Measurements from ENCODE around the gene RPRD1B.

DNA sequence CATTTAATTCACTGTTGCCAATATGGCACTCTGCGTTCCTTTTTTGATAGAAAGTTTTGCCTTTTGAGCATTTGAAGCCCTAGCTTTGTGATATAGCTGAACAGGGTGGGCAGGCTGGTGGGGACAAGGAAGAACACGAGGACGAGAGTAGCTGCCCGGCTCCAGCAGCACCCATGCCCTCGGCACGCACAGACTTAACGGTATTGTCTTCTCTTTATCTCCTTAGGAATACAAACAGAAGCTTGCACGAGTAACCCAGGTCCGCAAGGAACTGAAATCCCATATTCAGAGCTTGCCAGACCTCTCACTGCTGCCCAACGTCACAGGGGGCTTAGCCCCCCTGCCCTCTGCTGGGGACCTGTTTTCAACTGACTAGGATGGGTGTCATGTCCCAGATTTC, 56.0 kb downstream of the RPRD1B start:
- no peak for TF ChIP-seq CTCF (IDR thresholded peaks at IDR 0.05; ENCODE audit: low read length)
- TF ChIP-seq EZH2 (optimal IDR thresholded peaks at IDR 0.05; ENCODE audit: low read depth, low read length), result no peak
